SK-MEL-5 (cell line): ENCODE results near the gene LMBRD1. TPM values are rescaled to one million over a fixed set of nuclear protein-coding genes. Genes with fewer than 3 reads are reported as not detected.
A peak's percentile ranks its signal among the peaks of the same experiment; 100 is the strongest.

ENCODE experiments used
- DNase-seq: peaks from one replicate; pipeline ENCODE4 v3.0.0-alpha.2; 2016; ENCODE audit warnings: low read depth, low spot score
- in situ Hi-C: cut with HindIII; loops from 2 replicates; pipeline ENCODE4 v1.10.0; 2016; ENCODE audit warnings: low sequenced_read_pairs, high pct_unique_total_duplicates, low pct_unique_long_range_greater_than_20kb
- total RNA-seq: library from RNA; depleted of rRNA; stranded (reverse); fragments of >200 nt; shearing (Covaris generic); gene quantifications from 2 replicates; pipeline ENCODE4 v1.2.3, GENCODE V29; 2014

LMBRD1 gene
- total RNA-seq, 1 experiment from 2014 or later = 42.3 TPM

DNA sequence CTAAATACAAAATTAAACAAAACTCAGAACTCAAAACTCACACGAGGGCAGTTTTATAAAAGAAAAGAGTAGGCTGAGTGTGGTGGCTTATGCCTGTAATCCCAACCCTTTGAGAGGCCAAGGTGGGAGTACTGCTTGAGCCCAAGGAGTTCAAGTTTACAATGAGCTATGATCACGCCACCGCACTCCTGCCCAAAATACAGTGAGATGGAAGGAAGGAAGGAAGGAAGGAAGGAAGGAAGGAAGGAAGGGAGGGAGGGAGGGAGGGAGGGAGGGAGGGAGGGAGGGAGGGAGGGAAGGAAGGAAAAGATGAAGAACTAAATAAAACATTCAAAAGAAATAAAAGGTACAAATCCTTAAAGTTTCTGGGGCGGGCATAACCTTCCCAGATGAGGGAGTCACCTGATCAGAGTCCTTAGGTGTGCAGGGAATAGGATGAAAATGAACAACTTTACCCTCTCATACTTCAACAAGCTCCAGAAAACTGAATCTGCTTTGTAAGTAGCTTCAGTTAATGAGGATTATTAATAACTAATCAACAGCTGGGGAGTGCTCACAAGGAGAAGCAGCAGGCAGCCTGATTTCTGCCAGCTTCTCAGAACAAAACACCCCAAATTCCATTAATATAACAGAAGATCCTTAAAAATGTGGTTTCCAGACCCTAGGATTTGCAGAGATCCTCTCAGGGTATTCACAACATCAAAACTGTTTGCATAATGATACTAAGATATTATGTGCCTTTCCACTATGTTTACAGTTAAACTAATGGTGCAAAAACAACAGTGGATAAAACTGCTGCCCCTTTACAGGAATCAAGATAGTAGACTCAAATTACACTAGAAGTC is 21.8 kb downstream of the LMBRD1 start:
- no peak for DNase-seq
- in situ Hi-C loops = no loop called here

DNA sequence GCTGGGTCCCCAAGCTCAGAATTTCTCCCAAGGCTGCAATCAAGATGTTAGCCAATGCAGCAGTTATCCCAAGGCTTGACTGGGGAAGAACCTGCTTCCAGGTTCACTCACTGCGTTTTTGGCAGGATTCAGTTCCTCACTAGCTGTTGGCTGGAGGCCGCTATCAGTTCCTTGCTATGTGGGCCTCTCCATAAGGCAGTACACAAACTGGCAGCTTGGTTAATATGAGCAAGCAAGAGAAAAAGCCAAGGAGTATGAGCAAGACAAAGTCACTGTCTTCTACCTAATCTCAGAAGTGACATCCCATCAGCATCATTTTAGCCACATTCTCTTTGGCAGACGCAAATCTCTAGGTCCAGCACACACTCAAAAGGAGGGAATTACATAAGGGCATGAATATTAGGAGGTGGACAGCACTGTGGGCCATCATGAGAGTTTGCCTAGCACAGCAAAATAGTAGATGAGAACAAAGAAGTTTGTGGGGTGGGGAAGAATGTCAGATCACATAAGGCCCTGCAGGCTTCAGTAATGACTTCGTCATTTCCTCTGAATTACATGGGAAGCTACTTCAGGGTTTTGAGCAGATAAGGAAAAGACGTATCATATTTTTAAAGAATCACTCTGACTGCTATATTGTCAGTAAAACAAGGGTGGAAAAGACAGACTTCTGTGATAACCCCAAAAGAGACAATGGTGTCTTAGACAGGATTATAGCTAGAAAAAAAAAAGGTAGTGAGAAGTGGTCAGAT is 25.5 kb downstream of the LMBRD1 start:
- in situ Hi-C loops = no loop called here
- no peak for DNase-seq

DNA sequence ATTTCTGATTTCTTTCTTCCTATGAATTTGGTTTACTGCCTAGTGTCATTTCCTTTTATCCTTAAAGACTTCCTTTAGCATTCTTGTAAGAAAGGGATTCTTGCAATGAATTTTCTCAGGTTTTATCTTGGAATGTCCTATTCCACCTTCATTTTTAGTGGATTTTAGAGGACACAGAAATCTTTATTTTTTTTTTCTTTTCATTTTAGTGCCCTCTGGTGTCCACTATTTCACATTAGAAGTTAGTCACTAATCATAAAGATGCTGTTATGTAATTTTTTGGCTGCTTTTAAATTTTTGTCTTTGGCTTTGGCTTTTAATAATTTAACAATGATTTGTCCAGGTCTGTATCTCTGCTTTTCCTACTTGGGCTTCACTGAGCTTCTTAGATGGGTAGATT is 28.1 kb downstream of the LMBRD1 start:
- in situ Hi-C loops = no loop called here
- DNase-seq = no peak

DNA sequence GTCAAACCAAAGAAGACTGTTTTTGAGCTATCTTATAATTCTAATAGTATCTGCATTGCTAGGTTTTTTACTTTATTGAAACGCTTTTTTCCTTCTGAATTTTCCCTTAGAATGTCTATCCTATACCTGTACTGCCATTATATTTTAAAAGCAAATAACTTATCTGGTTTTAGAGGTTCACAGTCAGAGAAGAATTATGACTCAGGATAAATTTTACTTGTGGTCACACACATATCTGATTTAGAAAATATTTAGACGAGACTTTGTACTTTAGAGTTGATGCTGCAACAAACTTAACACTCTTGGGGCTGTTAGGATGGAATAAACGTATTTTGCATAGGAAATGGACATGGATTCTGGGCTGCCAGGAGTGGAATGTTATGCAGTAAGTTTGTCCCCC is 33.0 kb downstream of the LMBRD1 start:
- in situ Hi-C loops = no loop called here
- no peak for DNase-seq

GRCh38 chr6:69761853-69762252 is 35.0 kb downstream of the LMBRD1 start:
- no peak for DNase-seq

DNA sequence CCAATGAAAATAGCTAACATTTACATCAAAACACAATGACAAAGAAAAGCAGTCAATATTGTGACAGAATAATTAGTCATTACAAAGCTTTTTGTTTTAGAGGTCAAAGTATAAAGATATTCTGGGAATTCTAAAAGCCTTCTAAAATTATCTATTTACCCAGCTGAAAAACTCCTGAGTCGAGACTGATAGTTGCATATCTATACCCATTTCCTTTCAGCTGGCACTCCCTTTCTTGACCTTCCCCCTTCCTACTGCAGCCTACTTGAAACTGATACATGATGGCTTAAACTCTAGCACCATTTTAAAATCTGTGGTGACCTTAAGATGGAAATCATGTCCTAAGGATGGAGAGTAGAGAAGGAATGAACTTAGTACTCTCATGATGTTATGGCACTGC is 38.6 kb downstream of the LMBRD1 start:
- in situ Hi-C loops = no loop called here
- no peak for DNase-seq

More at GRCh38 chr6:69761853-69762252, 35.0 kb downstream of the LMBRD1 start:
- in situ Hi-C loops = no loop called here

GRCh38 chr6:69756907-69757306 is 39.9 kb downstream of the LMBRD1 start:
- DNase-seq = no peak
- in situ Hi-C loops = no loop called here

GRCh38 chr6:69756366-69756765 is 40.4 kb downstream of the LMBRD1 start:
- no peak for DNase-seq
- in situ Hi-C loops = no loop called here

GRCh38 chr6:69735027-69735426 is 61.8 kb downstream of the LMBRD1 start:
- in situ Hi-C loops = no loop called here

DNA sequence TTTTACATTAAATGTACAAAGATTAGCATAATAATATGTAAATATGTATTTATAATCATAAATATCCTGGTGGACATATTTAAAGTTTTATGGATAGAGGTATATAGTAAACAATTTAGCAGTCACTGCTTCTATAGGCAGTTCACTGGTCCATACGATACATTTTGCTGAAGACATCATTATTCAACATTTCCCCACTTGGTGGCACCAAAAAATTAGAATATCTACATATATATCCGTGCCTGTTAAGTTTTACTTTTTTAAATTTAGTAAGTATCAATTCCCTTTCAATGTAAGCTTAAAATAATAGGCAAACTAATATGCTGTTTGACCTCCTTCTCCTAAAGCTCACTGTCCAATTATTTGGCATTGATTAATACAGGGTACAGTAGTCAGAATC is 64.2 kb downstream of the LMBRD1 start:
- peak; percentile 43 for DNase-seq
- in situ Hi-C loops = no loop called here

More at GRCh38 chr6:69735027-69735426, 61.8 kb downstream of the LMBRD1 start:
- no peak for DNase-seq

- in situ Hi-C loops = no loop called here
- DNase-seq = no peak
Measured at GRCh38 chr6:69732045-69732444, 64.8 kb downstream of the LMBRD1 start.

DNA sequence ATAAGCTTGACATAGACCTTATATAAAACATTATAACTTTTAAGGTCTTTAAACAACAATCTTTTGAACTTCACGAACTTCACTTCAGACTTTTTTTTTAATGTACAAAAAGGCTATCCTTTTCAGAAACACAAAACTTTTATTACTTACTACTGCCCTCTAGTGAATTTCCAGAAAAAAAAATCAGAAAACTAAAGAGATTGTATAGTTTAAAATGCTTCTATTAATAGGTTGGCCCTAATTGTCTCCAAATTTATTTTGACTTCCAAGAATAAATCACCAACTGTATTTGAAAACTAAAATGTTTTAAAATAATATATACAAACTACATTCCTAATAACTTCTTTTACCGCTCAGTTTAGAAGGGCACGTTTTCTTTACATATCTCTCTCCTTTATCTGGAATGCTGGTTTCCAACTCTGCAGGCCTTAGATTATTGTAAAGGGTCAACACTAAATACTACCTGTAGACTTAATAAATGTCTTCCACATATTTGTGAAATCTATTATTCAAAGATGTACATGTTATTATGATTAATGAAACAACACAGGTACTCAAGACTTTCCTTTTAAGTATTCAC is 66.8 kb downstream of the LMBRD1 start:
- peak; percentile 51 for DNase-seq
- in situ Hi-C loops = no loop called here

DNA sequence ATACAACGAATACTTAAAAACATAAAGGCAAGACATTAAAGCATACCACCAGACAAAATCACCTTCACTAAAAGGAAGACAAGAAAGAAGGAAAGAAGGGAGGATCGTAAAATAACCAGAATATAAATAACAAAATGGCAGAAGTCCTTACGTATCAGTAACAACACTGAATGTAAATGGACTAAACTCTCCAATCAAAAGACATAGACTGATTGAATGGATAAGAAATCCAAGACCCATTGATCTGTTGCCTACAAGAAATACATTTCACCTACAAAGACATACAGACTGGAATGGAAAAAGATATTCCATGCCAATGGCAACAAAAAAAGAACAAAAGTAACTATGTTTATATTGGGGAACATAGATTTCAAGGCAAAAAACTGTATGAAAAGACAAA is 74.1 kb downstream of the LMBRD1 start:
- DNase-seq = no peak
- in situ Hi-C loops = no loop called here

GRCh38 chr6:69719602-69720193 is 77.1 kb downstream of the LMBRD1 start:
- in situ Hi-C loops = no loop called here
- DNase-seq = peak; percentile 66

DNA sequence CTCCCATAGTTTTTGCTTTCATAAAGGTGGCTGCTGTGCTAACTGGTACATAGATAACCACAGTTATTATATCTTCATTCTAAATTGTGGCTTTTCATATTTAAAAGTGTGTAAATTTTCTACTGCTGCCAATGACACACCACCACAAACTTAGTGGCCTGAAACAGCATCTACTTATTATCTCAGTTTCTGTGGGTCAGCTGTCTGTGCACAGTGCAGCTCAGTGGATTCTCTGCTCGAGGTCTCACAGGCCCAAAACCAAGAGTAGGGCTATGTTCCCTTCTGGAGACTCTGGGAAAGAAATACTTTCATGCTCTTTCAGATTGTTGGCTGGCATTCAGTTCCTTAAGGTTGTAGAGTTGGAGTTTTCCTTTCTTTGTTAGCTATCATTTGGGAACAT is 90.1 kb downstream of the LMBRD1 start:
- in situ Hi-C loops = no loop called here
- DNase-seq = no peak

DNA sequence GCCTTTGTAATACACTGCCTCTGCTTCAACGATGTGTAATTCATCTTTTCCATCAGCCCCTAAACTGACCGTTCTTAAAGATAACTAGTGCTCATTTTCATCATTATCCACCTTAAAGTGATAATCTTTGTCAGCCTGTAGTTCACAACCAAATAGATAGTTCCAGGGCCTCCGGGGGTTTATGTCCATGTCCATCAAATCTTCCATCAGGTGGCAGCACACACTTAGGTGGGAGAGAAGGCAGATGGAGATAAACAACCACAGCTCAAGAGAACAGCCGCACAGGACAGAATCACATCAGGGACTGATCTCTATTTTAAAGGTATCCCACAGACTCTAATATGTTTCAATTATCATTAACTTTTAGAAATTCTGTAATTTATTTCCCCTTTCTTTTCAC is 90.9 kb downstream of the LMBRD1 start:
- peak; percentile 17 for DNase-seq
- in situ Hi-C loops = no loop called here

DNA sequence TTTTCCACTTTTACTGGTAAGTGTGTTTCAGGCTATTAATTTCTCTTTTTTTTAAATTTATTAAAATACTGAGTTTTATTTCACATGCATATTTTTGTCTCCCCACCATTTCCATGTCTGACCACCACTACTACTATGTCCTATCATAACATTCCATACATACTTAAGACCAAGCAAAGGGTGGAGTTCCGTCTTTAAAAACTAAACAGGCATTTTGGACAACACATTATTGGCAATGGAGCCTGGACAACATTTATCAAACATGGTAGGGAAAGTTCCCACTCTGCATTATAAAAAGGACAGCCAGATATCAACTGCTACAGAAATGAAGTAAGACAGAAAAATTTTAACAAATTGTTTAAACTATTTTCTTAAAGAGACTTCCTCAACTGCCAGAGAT is 91.9 kb downstream of the LMBRD1 start:
- in situ Hi-C loops = no loop called here
- DNase-seq = no peak

- in situ Hi-C loops = no loop called here
Measured at GRCh38 chr6:69699655-69700054, 97.2 kb downstream of the LMBRD1 start.

More at GRCh38 chr6:69699655-69700054, 97.2 kb downstream of the LMBRD1 start:
- DNase-seq = peak; percentile 69
